Fibroblast of upper back skin (primary cell): ENCODE data around the gene TSPAN9.

Source experiments
- DNase-seq: peaks from one replicate; pipeline ENCODE4 v3.0.0-alpha.2; 2013

TSPAN9 gene

GRCh38 chr12:3257411-3257810, 180.2 kb downstream of the TSPAN9 start:
- DNase-seq, result no peak

- DNase-seq, result no peak
Measured at GRCh38 chr12:3259973-3260372, 182.8 kb downstream of the TSPAN9 start.

- no peak for DNase-seq
Measured at GRCh38 chr12:3261782-3262359, 184.7 kb downstream of the TSPAN9 start.

DNA sequence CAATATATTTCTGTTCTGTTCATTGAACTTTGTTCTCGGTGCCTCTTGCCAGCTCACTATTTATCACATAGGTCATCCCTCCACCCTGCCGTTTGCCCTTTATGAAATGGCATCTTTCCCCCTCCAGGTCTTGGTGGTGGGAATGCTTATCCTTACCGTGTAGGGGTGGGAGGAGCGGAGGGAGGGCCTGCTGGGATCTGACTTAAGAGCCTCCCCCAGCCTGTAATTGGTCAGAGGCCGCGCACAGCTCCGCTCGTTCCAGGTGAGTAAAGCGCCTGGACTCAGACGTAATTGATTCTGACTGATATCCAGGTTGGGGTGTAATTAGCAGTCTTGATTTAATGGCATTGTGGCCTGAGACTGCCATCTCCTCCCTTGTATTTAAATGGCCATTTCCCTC, 185.3 kb downstream of the TSPAN9 start:
- no peak for DNase-seq

DNA sequence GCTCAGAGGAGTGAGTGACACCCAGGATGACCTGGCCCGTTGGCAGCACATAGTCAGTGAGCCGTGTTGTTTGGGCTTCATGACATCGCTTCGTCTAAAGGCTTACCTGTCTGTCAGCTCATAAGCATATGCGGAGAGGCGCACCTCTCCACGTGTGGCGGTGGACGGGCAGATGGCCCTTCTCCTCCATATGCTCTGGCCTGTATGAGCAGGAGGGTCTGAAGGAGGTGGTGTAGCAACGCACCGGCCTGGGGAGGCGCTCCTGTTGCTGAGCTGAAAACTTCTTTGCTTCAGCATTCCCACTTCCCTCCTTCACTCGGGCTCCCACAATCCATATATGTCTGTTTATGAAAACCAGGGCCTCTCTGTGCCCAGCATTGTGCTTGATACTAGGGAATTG, 186.1 kb downstream of the TSPAN9 start:
- no peak for DNase-seq

- DNase-seq, result no peak
Measured at GRCh38 chr12:3263939-3264922, 187.1 kb downstream of the TSPAN9 start.

DNA sequence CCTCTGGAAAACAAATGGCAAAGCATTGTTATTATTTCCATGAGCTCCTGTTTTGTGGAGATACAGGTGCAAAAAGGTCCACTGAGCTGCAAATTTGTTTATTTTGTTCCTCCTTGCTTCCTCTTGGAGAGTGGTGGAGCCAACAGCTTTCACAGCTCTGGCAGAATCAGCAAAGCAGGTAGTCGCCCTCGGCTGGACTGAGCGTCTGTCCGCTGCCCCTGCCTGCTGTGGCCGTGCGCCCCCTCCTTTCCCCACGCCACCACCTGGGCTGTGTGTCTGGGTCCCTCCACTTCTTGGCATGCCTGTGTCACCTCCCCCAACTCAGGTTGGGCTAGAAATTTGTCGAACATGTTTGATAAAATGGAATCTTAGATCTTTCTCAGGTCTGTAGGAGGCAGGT, 188.2 kb downstream of the TSPAN9 start:
- no peak for DNase-seq

- no peak for DNase-seq
Measured at GRCh38 chr12:3266638-3267037, 189.5 kb downstream of the TSPAN9 start.

DNA sequence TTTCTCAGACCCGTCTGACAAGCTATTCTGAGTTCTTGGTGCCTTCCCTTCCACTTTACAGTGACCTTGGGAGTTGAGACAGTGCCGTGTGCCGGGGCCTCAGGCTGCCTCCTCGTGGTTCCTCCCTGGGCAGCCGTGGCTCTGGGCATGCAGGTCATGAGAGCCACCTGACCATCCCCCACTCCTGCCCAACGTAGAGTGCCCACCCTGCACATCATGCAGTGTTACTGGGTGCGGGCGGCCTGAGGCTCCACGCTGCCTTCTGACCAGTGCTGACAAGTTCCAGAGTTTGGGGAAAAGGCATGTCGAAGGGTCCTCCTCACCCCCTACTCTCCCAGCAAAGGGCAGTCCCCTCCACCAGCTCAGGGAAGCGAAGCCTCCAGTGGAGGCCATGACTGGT, 190.5 kb downstream of the TSPAN9 start:
- DNase-seq, result no peak

DNA sequence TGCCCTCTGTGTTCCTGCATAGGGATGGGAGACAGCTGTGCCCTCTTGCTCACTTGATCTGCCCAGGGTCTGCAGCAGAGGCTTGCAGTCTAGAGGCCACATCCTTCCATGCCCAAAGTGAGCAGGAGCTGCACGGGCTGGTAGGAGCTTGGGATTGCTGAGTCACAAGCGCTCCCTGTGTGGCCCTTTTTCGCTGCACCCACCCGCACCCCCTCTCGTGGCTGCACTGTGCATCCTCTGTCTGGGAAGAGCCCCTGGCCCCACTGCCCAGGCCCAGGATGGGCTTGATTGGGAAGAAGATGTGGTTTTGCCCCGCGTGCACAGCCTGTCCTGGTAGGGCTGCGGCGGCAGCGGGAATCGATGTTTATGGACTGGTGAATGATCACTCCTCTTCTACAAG, 192.4 kb downstream of the TSPAN9 start:
- no peak for DNase-seq

DNA sequence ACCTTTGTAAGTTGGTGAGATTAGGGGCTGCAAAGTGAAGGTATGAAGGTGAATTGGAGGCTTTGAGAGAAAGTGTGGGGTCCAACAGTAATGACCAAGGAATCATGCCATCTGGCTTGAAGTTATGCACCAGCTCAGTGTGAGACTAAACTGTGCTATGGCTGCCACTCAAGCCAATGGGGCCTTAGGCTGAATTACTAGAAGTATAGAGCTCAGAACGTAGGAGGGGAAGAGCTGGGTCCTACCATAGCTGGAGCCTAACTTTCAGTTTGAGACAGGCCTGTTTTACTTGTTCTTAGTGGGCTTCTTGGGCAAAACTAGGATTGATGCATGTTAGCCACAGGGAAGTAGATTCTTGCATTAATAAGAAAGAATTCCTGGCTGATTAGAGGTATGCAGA, 194.0 kb downstream of the TSPAN9 start:
- no peak for DNase-seq

DNA sequence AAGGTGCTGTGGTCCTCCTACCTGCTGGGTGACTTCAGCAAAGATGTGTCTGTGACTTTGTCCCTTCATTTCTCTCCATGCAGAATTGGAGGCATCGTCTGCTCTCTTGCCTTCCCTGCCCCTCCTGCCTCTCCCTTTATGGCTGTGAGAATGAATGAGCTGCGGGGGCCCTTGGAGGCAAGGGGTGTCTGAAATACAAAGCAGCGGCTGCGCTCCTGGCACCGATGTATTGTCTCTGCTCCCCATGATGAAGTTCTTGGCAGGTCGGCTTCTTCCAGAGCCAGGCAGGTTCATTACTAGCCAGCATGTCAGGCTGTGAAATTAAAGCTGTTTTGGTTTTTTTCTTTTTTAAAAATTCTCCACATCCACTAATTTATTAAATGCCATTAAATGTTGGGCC, 194.5 kb downstream of the TSPAN9 start:
- DNase-seq, result no peak

- no peak for DNase-seq
Measured at GRCh38 chr12:3272958-3273357, 195.8 kb downstream of the TSPAN9 start.

DNA sequence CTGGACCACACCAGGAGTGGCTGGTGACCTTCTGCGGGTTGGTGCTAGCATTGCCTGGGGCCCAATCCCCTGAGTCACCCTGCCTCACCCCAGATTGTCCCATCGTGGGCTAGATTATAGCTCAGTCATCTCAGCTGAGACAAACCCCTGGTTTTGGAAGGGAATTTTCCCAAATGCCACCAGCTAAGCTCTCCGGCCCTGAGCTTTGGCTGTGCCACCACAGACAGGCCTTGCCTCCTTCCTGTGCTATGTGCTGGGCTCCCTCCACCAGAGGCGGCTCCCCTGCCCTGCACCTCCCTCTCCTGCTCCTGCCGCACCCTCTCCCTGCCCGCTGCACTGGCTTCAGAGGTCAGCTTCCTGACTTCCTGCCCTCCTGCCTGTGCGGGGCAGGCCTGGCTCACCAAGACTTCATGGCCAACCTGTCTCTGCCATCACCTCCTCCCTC, 196.3 kb downstream of the TSPAN9 start:
- DNase-seq, result no peak

DNA sequence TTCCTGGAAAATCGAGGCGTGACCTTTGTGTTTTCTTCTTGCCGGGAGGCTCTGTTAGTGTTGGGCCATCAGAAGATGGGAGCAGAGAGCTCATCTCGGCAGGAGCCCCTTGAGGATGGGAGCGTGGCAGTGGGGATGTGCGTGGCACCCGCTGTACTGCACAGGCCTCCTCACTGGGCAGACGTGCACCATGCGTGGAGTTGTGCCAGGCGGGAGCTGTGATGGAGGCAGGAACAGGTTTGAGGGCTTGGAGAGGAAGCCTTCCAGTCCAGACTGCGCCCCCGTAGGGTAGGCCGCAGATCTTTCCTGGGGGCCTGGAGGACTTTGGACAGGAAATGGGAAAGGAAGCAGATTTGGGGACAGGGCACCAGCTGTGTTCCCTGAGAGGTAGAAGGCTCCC, 197.5 kb downstream of the TSPAN9 start:
- DNase-seq, result no peak

DNA sequence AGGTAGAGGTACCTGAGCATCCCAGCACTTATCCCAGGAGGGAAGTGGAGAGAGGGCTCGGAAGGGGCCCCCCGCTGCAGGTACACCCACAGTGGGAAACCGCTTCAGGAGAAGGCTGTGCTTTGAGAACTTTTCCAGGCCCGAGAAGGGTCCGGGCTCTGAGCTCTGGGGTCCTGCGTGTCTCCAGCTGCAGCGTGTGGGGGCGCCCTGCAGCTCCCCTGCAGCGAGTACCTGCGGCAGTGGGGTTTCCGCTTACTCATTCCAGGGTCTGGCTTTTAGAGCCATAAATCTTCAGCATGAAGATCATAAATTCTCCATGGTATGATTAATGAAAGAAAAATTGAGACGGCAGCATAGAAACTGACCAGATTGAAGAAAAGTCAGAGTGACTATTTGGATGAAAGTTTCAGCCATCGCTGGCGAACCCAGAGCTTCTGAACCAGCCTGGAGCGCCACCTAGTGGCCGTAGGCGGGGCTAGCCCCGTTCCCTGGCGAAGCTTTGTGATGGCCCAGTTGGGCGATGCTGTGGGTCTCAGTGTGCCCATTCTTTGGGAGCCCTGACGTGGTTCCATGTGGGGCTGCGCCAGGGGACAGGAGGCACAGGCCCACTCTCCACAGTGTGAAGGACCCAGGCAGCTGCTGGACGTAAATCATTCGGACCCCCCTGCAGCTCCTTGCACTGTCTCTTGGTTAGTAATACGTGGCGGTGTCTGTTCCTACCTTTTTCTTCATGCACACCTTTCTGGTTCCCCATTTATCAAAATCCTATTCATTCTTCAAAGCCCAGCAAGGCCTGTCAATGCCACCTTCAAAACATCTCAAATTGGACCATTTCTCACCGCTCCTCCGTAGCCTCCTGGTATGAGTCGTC, 198.2 kb downstream of the TSPAN9 start:
- DNase-seq, result peak; percentile 61

DNA sequence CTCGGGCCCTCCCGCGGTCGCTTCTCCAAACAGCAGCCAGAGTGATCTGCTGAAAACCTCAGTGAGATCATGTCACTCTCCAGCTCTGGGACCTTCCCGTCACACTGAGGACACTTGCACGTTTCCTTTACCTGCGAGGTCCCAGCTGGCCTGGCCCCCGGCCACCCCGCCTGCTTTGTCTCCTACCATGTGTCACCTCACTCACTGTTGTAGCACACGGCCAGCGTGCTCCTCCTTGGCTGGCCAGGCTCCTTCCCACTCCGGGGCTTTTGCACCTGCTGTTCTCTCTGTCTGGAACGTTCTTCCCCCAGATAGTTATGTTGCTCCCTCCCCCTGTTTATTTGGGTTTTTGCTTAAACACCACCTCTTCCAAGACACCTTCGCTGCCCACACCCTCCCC, 199.0 kb downstream of the TSPAN9 start:
- no peak for DNase-seq

GRCh38 chr12:3277306-3277943, 200.2 kb downstream of the TSPAN9 start:
- DNase-seq, result no peak

GRCh38 chr12:3278681-3279414, 201.7 kb downstream of the TSPAN9 start:
- DNase-seq, result no peak

- no peak for DNase-seq
Measured at GRCh38 chr12:3279415-3279780, 202.2 kb downstream of the TSPAN9 start.

DNA sequence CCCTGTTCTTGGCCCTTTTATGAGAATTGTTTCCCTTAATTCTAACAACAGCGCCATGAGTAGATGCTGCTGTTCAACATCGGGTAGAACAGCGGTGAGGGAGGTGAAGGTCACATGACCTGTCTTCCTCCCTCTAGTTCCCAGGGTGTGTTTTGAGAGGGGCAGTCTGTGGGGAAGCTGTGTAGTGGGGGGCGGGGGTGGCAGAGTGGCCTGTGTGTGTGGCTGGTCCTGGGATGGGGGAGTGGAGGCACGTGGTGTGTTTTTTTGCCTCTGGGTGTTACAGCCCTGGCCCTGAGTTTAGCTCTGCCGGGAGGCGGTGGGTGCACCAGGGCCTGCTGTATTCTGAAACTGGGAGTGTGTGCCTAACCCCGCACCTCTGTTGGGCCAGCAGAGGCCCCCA, 202.7 kb downstream of the TSPAN9 start:
- no peak for DNase-seq

GRCh38 chr12:3280967-3281366, 203.8 kb downstream of the TSPAN9 start:
- DNase-seq, result no peak
